Measurements from ENCODE around the gene NDUFB1. TPM values are rescaled to one million over a fixed set of nuclear protein-coding genes. Genes with fewer than 3 reads are reported as not detected.

NDUFB1 gene
- total RNA-seq, 1 experiment from 2014 or later: 520 TPM

DNA sequence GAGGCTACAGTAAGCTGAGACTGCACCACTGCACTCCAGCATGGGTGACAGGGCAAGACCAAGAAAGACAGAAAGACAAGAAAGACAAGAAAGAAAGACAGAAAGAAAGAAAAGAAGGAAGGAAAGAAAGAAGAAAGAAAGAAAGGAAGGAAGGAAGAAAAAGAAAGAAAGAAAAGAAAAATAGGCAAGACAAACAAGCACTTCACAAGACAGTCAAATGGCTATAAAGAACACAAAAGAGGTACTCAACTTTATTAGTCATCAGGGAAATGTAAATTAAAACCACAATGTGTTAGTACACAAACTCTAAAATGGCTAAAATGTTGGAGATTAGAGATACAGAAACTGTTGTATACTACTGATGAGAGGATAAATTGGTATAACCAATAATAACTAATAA is 21.7 kb downstream of the NDUFB1 start:
- no peak for DNase-seq (ENCODE audit: low spot score)

DNA sequence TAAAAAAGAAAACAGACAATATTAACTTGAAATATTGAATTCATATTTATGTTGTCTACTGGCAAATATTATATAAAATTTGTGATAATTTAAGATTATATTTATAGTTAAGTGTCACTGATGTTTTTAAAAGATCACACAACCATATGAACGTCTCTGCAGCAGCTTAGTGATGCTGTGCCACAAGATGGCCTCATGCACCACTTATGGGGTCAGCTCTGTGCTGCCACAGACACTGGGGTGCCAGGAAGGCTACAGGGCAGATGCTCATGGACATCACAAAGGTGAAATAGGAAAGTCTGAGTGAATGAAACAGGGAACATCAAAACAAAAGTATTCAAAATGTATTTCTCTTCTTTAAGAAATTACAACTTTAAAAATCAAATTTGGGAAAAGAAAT is 28.2 kb downstream of the NDUFB1 start:
- no peak for DNase-seq (ENCODE audit: low spot score)

- no peak for DNase-seq (ENCODE audit: low spot score)
Measured at GRCh38 chr14:92088494-92088893, 33.0 kb downstream of the NDUFB1 start.

- DNase-seq (ENCODE audit: low spot score): no peak
Measured at GRCh38 chr14:92074555-92074954, 47.0 kb downstream of the NDUFB1 start.

Other genes with a start within 250 kb of the NDUFB1 start
- 10.1 and 14.2 TPM in 2 replicates for gene FBLN5, start 174.0 kb downstream of the NDUFB1 start, total RNA-seq (2014; rRNA removed; shearing (Covaris generic))
- 18.1 and 21.3 TPM in 2 replicates for gene TRIP11, start 81.6 kb downstream of the NDUFB1 start, total RNA-seq (2014; rRNA removed; shearing (Covaris generic))
- gene ATXN3, start 15.1 kb downstream of the NDUFB1 start, total RNA-seq (2014; rRNA removed; shearing (Covaris generic)): 31.0 and 51.3 TPM in 2 replicates
- 94.5 and 97.7 TPM in 2 replicates for gene CPSF2, start 263 bp upstream of the NDUFB1 start, total RNA-seq (2014; rRNA removed; shearing (Covaris generic))
- not detected in 2 replicates for gene SLC24A4, start 201.5 kb upstream of the NDUFB1 start, total RNA-seq (2014; rRNA removed; shearing (Covaris generic))